ENCODE data around the gene TEAD2.

The TEAD2 gene

GRCh38 chr19:49362048-49362928, at the start of gene TEAD2:
TEAD2 (minus strand) TSS chr19:49362416; CDS start chr19:49360075, 2,341 bp downstream.
- no peak for DNase-seq

- no peak for DNase-seq
Observed at GRCh38 chr19:49411681-49412326, 49.6 kb upstream of the TEAD2 start.

DNA sequence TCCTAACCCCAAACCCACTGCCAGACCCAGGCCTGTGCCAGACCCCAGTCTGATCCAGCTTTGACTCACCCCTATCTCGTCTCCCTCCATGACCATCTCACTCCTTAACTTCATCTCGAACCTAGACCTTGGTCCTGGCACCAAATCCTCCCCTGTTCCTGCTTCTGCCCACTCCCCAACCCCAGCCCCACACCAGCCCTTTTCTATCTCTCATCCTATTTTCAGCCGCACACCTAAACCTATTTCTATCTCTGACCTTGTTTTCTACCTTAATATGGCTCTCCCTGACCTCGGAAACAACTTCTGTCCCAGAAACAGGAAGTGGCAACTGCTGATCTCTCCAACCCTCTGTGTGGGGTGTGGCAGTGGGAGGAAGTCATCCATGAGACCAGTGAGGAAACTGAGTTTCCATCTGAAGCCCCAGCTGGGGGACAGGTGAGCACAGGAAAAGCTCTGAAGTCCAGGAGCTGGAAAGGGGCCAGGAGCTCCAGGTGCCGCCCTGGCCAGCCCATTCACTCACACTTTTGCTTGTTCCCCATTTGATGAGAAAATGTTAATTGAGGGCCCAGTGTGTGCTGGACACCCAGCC, 47.3 kb upstream of the TEAD2 start:
- DNase-seq, result no peak

DNA sequence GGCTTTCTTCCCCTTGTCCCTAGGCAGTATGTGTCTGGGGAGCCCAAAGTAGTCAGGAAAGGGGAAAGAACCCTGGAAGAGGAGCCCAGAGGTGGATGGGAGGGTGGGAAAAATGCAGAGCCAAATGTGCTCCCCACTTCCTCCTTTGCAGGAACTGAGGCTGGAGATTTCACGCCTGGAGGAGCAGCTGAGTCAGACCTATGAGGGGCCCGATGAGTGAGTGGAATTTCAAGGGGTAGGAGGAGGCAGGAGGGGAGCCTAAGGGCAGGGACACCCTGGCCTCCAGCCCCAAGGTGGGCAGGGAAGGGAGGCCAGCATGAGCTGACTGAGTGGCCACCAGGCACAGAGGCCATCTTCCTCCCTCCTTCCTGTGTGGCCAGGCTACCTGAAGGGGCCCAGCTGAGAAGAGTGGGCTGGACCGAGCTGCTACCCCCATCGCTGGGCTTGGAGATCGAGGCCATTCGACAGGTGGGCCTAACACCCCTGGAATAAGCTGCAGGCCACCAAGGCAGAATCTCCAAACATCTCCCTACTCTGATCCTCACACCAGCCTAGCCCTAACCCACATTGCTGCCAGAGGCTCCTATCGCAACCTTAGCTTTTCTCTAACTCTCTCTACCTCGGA, 46.7 kb upstream of the TEAD2 start:
- no peak for DNase-seq

DNA sequence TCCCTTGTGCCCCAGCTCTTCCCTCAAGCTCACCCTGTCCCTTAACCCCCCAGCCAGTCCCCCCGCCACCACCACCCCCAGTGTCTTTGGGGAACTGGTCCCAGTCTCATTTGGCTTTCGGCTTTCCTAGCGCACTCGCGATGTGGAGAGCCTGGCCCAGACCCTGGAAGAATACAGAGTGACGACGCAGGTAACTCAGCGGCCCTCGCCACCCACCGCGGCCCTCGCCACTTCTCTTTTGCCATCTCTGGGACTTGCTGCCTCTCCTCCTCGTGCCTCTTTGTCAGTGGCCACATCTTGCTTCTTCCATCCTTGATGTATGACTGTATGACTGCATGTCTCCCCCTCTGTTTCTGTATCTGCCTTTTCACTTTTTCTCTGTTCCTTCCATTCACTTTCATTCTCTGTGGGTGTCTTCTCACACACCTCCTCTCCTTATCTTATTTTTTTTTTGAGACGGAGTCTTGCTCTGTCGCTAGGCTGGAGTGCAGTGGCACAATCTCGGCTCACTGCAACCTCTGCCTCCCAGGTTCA, 45.3 kb upstream of the TEAD2 start:
- DNase-seq, result no peak

DNA sequence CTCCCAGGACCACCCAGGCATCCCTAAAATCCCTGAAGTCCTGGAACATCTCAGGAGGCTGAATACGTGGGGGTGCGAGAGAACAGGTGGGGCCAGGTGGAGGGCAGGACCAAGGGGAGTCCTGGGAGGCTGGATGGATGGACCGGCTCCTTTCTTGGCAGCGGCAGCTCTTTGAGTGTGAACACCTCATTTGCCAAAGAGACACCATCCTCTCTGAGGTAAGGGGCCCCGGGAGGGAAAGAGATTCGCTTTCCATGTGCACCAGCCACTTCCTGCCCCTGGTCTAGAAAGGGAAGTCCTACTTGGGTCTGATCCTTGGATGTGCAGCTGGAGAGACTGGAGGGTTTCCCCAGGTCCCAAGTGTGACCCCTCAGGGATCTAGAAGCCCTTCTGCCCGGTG, 44.9 kb upstream of the TEAD2 start:
- DNase-seq, result no peak

GRCh38 chr19:49403404-49404187, 41.4 kb upstream of the TEAD2 start:
- peak; percentile 49 to 75 for DNase-seq

DNA sequence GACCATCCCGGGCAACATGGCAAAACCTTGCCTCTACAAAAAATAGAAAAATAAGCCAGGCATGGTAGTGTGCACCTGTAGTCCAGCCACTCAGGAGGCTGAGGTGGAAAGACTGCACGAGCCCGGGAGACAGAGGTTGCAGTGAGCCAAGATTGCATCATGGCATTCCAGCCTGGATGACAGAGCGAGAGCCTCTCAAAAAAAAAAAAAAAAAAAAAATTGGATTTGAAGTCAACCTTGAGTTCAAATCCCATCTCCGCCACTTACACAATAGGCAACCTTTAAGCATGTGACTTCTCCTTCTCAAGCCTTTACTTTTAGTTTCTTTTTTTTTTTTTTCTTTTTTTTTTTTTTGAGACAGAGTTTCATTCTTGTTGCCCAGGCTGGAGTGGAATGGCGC, 37.8 kb upstream of the TEAD2 start:
- DNase-seq, result no peak

GRCh38 chr19:49398931-49399330, 36.7 kb upstream of the TEAD2 start:
- no peak for DNase-seq

DNA sequence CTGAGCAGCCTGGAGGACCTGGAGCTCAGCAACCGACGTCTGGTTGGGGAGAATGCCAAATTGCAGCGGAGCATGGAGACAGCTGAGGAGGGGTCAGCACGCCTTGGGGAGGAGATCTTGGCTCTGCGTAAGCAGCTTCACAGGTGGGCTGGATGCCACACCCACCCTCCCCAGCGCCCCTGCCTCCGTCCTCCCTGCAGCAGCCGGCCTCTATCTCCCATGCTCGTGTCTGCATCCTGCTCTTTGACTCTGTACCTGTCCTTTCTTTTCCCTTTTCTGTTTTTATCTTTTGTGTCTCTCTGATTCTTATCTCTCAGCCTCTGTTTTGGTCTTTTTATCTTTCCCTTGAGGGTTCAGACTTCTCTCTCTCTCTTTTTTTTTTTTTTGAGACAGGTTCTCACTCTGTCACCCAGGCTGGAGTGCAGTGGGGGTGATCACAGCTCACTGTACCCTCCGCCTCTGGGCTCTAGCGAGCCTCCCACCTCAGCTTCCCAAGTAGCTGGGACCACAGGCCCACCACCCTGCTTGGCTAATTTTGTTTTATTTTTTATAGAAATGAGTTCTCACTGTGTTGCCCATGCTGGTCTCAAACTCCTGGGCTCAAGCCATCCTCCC, 35.9 kb upstream of the TEAD2 start:
- no peak for DNase-seq

- no peak for DNase-seq
Observed at GRCh38 chr19:49396738-49397505, 34.7 kb upstream of the TEAD2 start.

DNA sequence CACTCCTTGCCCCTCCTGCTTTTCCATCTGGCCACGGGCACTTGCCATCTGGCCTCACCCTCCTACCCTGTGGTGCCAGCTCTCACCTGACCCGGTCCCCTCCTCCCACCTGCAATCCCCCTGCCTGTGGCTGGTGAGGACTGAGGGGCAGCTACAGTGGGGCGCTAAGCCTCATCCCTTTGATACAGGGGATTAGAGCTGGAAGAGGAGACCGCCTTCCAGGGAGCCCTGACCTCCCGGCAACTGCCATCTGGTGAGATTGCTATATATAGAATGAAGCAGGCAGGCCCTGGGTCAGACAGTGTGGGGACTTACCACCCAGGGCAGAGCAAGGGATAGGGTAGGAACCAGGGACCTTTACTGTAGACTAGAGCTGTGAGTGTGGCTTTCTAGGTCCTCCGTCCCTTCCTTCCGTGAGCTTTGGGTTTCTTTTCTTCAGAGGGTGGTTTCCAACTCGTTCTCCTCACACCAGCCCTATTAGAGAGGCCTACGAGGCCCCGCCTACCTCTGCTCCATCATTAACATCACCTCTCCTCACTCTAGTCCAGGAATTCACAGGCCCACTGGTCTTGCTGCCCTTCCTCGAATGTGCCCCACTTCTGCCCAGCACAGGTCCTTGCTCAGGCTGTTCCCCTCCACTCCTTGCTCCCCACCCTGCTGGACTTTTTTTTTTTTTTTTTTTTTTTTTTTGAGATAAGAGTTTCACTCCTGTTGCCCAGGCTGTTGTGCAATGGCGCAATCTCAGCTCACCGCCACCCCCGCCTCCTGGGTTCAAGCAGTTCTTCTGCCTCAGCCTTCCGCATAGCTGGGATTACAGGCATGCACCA, 33.6 kb upstream of the TEAD2 start:
- no peak for DNase-seq

- DNase-seq, result no peak
Observed at GRCh38 chr19:49393881-49394280, 31.7 kb upstream of the TEAD2 start.

DNA sequence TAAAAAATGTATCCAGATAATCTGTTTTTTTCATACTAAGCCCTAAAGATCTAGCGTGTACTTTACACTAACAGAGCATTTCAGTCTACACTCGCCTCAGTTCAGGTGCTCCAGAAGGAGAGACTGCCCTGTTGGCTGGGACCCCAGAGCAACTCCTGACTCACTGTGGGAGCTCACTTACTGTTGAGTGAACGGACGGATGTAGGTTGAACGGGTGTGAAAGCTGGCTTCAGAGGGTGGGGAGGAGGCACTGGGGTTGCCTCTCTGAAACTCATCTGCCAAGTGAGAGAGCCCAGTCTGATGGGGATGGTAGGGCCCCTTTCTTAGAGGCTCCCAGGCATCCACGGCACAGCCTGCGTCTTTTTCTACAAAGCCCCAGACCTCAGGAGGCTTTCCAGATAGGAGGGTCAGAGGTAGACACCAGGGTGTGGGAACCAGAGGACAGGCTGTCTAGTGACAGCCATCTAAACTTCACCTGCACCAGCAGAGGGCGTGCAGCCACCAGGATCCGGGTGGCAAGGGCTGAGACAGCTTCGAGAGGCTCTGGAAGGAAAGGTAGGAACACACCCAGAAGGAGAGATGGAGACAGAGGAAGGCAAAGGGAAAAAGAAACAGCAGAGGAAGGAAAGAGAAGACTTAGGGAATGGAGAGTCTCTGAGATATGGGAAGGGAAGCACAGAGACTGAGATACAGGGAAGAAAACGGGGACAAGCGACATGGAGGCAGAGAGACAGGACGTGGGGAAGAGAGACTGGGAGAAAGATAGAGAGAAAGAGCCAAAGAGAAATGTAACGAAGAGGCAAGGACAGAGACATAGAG, 29.6 kb upstream of the TEAD2 start:
- peak; percentile 66 to 76 for DNase-seq

GRCh38 chr19:49390929-49391359, 28.7 kb upstream of the TEAD2 start:
- DNase-seq, result no peak

DNA sequence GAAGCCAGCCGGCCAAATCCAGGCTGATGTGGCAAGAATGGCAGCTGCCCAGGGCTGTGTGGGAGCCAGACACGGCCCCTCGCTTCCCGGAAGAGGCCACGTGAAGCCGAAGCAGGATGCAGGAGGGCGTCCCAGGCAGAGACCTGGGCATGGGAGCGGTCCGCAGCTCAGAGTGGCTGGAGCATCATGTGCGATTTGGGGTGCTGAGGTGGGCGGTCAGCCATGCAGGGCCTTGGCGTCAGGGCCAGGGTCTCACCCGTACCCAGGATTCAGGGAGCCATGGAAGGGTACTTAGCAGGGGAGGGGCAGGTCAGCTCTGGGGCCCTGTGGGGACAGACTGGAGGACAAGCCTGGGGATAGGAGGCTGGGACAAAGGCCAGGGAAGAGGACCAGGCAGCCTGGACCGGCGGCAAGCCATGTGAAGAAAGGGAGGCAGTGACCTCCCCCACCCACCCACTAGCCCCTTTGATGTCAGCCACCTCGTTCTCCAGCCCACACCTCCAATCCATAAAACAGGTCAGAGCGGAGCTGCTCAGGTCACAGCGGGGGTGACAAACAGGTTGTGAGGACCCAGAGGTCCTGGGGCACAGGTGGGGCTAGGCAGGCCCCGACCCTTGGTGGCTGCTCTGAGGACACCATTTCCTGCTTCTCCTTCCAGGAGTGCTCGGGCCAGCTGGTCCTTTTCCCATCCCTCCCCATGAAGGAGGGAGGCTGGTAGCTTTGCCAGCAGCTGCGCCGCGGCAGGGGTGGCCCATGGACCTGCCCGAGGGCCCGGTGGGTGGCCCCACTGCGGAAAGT, 28.1 kb upstream of the TEAD2 start:
- DNase-seq, result no peak

DNA sequence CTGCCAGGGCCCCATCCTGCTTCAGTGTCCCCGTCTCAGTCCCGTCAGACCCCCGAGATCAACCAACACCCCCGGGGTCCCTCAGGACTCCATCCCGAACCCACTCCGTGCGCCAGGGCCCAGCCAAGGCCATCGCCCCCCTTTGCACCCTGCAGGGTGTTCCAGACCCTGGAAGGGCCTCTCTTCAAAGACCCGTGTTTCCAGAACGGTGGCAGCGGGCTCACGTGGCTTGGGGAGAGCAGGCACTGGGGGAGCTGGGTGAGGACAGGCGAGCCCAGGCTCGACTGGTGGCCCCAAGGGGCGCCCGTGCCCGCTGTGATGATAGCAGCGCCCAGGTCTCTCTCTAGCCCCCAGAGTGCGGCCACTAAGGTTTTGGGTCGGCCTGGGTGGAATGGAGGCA, 27.2 kb upstream of the TEAD2 start:
- DNase-seq, result no peak

DNA sequence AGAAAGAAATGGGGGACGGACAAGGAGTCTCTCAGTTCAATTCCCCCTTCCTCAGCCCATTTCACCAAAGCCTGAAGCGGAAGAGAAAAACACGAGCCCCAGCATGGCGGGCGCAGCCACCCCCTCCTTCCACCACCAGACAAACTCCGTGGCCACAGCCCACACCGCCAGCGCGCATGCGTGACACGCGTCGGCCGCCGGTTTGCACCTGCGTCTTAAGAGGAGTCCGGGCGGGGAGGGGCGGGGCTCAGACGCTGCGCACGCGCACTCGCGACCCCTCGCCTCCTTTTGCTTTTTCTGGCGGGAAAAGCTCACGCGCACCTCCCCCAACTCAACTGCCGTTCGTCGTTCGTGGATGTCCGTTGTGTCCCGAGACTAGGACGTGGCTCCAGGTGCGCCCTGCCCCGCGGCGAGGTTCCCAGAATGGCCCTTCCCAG, 25.7 kb upstream of the TEAD2 start, which contains the start of gene KASH5:
Gene KASH5 (plus strand): TSS at position 314 of the 437 bp plus-strand sequence. CDS start 2,635 bp downstream, outside the sequence.
- peak; percentile 60 to 62 for DNase-seq

Measured in NCI-H2081 (cell line).